Measurements from ENCODE around the gene DCTD. TPM values are rescaled to one million over a fixed set of nuclear protein-coding genes. Genes with fewer than 3 reads are reported as not detected.

Gene DCTD
- total RNA-seq, 1 donor, result 110 TPM

GRCh38 chr4:182921608-182922007 lies 4.4 kb upstream of the DCTD start:
- Histone ChIP-seq H3K27me3 (ENCODE audit: insufficient read depth, low read length) (no peaks in the 10 kb centered on the region), H3K4me1 (ENCODE audit: insufficient read depth, low read length) (peaks cover 13% of the 10 kb centered on the region), H3K36me3 (ENCODE audit: insufficient read depth, low read length) (no peaks in the 10 kb centered on the region), H3K9me3 (ENCODE audit: low read depth, low read length) (no peaks in the 10 kb centered on the region), H4K20me1 (ENCODE audit: insufficient read depth, low read length) (no peaks in the 10 kb centered on the region), H3K4me2 (ENCODE audit: insufficient read depth, low read length) (no peak overlapping the region), H3K4me3 (ENCODE audit: insufficient read depth, low read length) (no peak overlapping the region), H3K27ac (ENCODE audit: low read depth, low read length) (no peak overlapping the region), H2AFZ (ENCODE audit: low read length) (no peak overlapping the region), H3K79me2 (ENCODE audit: insufficient read depth, low read length) (peaks cover 7% of the 10 kb centered on the region)
- TF ChIP-seq CTCF (IDR thresholded peaks at IDR 0.05; ENCODE audit: extremely low read depth, low read depth, low read length), result no peak
- DNase-seq (ENCODE audit: insufficient read length, low spot score, missing footprints), result no peak

- no peaks in the 10 kb centered on the region for H4K20me1 ChIP-seq (ENCODE audit: insufficient read depth, low read length)
- no peak for TF ChIP-seq CTCF (IDR thresholded peaks at IDR 0.05; ENCODE audit: extremely low read depth, low read depth, low read length)
- no peaks in the 10 kb centered on the region for H3K27me3 ChIP-seq (ENCODE audit: insufficient read depth, low read length)
- DNase-seq (ENCODE audit: insufficient read length, low spot score, missing footprints), result no peak
- H3K36me3 ChIP-seq (ENCODE audit: insufficient read depth, low read length), result no peaks in the 10 kb centered on the region
- H3K79me2 ChIP-seq (ENCODE audit: insufficient read depth, low read length), result peaks cover 16% of the 10 kb centered on the region
- H3K9me3 ChIP-seq (ENCODE audit: low read depth, low read length), result no peaks in the 10 kb centered on the region
- no peak overlapping the region for H2AFZ ChIP-seq (ENCODE audit: low read length)
- H3K4me2 ChIP-seq (ENCODE audit: insufficient read depth, low read length), result no peak overlapping the region
- H3K4me1 ChIP-seq (ENCODE audit: insufficient read depth, low read length), result peaks cover 23% of the 10 kb centered on the region
- H3K27ac ChIP-seq (ENCODE audit: low read depth, low read length), result no peak overlapping the region
- H3K4me3 ChIP-seq (ENCODE audit: insufficient read depth, low read length), result no peak overlapping the region
Observed at GRCh38 chr4:182920676-182921075, 3.5 kb upstream of the DCTD start.

GRCh38 chr4:182918791-182919302 lies 1.7 kb upstream of the DCTD start:
- Histone ChIP-seq H3K9me3 (ENCODE audit: low read depth, low read length) (no peaks in the 10 kb centered on the region), H3K27ac (ENCODE audit: low read depth, low read length) (no peak overlapping the region), H2AFZ (ENCODE audit: low read length) (no peak overlapping the region), H3K4me1 (ENCODE audit: insufficient read depth, low read length) (peaks cover 25% of the 10 kb centered on the region), H3K4me3 (ENCODE audit: insufficient read depth, low read length) (no peak overlapping the region), H3K79me2 (ENCODE audit: insufficient read depth, low read length) (peaks cover 33% of the 10 kb centered on the region), H3K4me2 (ENCODE audit: insufficient read depth, low read length) (no peak overlapping the region), H3K36me3 (ENCODE audit: insufficient read depth, low read length) (peaks cover 13% of the 10 kb centered on the region), H3K27me3 (ENCODE audit: insufficient read depth, low read length) (no peaks in the 10 kb centered on the region), H4K20me1 (ENCODE audit: insufficient read depth, low read length) (no peaks in the 10 kb centered on the region)
- no peak for DNase-seq (ENCODE audit: insufficient read length, low spot score, missing footprints)
- TF ChIP-seq CTCF (IDR thresholded peaks at IDR 0.05; ENCODE audit: extremely low read depth, low read depth, low read length), result no peak

GRCh38 chr4:182918044-182918607 lies 940 bp upstream of the DCTD start:
- DNase-seq (ENCODE audit: insufficient read length, low spot score, missing footprints), result no peak
- H3K27ac ChIP-seq (ENCODE audit: low read depth, low read length), result peak overlapping the region; percentile 79
- no peaks in the 10 kb centered on the region for H4K20me1 ChIP-seq (ENCODE audit: insufficient read depth, low read length)
- peaks cover 25% of the 10 kb centered on the region for H3K4me1 ChIP-seq (ENCODE audit: insufficient read depth, low read length)
- H3K4me2 ChIP-seq (ENCODE audit: insufficient read depth, low read length), result peak overlapping the region; percentile 96
- H3K9me3 ChIP-seq (ENCODE audit: low read depth, low read length), result no peaks in the 10 kb centered on the region
- H3K27me3 ChIP-seq (ENCODE audit: insufficient read depth, low read length), result no peaks in the 10 kb centered on the region
- peak overlapping the region; percentile 95 for H2AFZ ChIP-seq (ENCODE audit: low read length)
- peaks cover 40% of the 10 kb centered on the region for H3K79me2 ChIP-seq (ENCODE audit: insufficient read depth, low read length)
- peak overlapping the region; percentile 90 for H3K4me3 ChIP-seq (ENCODE audit: insufficient read depth, low read length)
- no peak for TF ChIP-seq CTCF (IDR thresholded peaks at IDR 0.05; ENCODE audit: extremely low read depth, low read depth, low read length)
- peaks cover 18% of the 10 kb centered on the region for H3K36me3 ChIP-seq (ENCODE audit: insufficient read depth, low read length)

Data from osteoblast (primary cell).